ENCODE measurements around the gene CCBE1.

The CCBE1 gene

DNA sequence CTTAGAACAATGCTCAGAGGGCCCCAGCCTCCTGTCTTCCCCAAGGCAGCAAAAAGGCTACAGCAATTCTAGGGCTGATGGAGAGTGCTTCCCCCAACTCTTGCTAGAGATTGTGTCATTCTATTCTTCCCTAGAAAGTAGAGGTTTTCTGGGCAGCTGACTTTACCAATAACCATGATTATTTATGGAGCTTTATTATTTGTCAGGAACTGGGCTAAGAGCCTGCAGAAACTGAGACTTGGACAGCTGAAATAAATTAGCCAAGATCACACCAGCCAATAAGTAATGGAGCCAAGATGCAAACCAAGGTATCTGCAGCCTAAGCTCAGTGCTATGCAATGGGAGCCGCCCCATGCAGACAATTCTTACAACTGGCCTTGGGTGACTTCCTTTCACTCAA, 84.8 kb downstream of the CCBE1 start:
- no peak for DNase-seq

DNA sequence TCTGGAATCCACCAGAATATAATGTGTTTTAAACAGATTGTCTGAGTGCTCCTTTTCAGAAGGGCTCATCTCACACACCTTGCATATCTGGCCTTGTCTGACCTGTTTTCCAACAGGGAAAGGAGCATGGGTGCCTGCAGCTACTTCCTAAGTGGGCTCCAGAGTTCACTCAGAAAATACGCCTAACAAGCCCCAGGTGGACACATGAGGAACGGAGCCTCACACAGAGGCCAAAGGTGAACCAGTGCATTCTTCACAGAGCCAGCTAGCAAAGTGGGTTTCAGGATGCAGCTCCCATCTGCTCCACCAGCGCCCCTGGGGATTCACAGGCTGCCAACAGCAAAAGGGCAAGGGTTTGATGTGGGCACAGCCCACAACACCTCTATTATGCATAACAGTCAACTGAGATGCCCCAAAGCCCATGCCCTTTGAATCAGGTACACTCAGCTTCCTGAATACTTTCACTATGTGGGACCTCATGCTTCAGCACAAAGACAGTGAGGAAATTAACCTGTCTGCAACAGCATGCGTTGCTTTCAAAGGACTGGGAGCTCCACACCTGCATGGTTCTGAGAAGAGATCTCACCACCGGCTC, 86.6 kb downstream of the CCBE1 start:
- DNase-seq: no peak

DNA sequence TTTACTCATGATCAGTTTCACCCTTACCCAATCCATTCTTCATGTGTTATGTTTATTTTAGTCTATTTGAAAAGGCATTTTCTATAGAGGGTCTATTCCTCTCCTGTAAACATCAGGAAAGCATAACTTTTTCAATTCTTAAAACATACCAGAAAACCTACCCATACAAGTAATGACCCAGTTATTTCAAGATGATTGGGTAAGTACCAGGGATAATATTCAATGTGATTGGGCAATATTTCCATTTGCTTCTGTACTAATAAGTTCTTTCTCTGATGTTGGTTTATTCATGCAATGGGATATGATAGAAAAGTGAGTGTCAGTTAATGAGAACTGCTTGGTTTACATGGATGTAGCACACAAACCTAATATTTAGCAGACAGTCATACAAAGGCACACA, 87.6 kb downstream of the CCBE1 start:
- DNase-seq: no peak

GRCh38 chr18:59607471-59607870, 89.8 kb downstream of the CCBE1 start:
- DNase-seq: no peak

- no peak for DNase-seq
Observed at GRCh38 chr18:59607078-59607379, 90.2 kb downstream of the CCBE1 start.

DNA sequence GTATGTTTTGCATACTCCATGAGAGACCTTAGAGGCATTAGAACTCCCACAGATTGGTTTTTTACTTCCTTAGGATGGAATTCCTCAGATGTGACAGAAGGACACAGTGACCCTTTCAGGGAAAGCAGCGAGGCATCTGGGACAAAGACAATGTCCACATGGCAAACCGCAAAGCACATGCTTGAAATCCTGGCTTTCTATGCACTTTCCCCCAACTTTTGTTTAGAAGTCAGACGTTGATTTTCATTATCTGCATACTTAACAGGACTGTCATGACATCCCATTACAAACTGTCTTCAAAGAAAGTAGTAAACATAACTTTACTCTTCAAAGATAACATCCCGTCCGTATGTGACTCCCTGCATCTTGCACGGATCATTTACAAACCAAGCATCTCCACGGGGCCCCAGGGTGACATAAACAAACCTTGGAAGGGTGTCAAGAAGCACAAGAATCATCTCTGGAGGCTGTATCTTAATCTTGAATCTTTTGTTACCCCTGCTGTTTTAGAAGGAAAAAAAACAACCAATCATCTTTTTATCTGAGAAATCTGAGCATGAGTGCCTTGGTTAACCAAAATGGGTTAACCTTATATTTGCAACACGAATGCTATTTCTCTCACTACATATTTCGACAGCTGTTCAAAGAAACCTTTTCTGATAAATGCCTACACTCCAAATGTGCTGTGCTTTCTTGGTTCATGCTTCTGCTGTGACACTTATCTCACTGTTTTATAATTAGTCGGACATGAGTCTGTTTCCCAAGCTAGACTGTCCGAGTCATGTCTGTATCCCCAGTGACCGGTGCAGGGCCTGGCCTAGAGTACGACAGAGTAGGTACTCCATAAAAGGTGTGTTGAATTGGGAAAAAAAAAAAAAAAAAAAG, 90.8 kb downstream of the CCBE1 start:
- DNase-seq: no peak

DNA sequence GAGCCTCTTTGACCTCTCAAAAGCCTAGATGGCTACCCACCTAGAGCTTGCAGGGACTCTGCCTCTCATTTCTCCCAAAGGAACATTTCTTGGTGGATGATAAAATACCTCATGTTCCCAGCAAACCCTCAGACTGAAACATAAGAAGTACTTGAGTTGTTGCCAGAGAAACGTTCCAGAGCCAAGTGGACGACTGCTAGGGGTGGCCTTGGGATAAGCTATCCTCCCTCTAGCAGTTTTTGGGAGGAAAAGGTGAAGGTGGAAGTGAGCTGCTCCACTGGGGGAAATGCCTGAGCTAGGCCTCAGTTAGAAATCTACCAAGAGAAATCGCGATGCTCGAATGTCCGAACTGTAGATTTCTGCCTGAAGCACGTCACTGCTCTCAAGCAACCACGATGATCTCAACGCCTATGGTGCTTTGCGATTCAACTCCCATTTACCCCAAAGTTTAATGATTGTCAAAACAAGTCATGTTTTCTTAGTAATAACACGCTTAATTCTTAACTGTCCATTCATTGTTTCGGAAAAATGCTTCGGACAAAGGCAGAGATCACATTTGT, 91.5 kb downstream of the CCBE1 start:
- no peak for DNase-seq

- DNase-seq: no peak
Observed at GRCh38 chr18:59604877-59605276, 92.3 kb downstream of the CCBE1 start.

- DNase-seq: no peak
Observed at GRCh38 chr18:59597049-59597448, 100.2 kb downstream of the CCBE1 start.

DNA sequence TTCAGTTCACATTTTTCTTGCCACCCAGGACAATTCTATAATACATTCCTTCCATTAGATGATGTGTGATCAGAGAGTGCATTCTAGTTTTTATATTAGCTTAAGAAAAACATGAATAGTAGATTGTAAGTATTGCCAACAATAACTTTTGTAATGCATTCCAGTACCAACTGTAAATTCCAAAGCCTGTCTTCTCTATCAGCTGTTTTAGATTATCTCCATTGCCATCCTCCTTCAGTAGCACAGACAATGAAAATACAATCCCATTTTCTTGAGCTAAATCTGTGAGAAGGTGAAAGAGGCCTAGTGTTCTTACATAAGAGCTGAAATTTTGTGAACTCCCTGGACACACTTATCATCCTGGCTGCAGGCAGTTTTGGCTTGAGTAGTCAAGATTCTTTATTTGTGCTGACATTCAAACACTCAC, 103.9 kb downstream of the CCBE1 start:
- no peak for DNase-seq

DNA sequence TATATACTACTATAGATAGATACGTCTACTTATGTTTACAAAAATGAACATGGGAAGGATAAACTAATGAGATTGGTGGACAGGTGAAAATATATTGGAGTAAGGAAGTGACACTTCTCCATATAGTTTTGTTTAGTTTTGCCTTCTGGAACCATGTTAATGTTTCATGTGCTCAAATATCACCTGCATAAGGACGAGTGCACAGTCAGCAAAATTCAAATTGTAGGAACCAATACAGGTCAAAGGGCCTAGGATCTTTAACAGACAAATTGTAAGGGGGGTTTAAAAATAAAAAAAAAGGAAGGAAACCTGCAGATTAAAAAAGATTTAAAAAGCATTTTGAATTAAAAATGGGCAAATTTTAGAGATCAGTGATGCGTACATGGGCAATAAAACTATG, 104.6 kb downstream of the CCBE1 start:
- DNase-seq: no peak

GRCh38 chr18:59582395-59582794, 114.8 kb downstream of the CCBE1 start:
- DNase-seq: no peak

DNA sequence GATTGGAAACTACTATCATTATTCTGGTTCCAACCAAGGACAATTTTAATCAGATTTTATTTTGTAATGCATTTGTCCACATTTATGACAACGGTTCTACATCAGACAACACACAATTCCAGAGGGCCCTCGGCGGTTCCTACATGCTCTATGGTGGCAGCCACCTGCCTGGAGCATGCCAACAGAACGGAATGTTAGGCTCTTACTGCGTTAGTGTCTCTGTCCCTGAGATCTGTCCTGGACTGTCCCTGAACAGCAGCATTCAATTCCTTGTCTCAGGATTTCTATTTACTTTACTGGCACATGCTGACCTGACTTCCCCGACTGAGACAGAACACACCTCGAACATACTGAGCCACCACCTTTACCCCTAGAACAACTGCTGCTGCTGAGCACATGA, 117.7 kb downstream of the CCBE1 start:
- no peak for DNase-seq

GRCh38 chr18:59577386-59577655, 119.9 kb downstream of the CCBE1 start:
- DNase-seq: no peak

- DNase-seq: no peak
Observed at GRCh38 chr18:59576541-59577385, 120.5 kb downstream of the CCBE1 start.

DNA sequence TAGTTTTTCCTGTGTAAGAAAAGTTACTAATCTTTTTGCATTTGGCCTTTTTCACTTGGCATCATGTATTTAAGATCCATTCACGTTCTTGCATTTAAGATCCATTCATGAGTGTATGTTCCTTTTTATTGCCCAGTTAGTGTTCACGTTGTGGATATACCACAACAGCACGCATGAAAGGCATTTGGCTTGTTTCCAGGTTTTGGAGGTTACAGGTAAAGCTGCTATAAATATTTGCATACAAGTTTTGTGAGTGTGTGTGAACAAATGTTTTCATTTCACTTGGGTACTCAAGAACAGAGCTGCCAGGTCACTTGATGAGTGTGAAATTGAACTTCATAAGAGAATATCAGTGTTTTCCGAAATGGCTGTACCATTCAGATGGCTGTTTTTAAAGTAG, 121.2 kb downstream of the CCBE1 start:
- no peak for DNase-seq

- no peak for DNase-seq
Observed at GRCh38 chr18:59573962-59574361, 123.3 kb downstream of the CCBE1 start.

DNA sequence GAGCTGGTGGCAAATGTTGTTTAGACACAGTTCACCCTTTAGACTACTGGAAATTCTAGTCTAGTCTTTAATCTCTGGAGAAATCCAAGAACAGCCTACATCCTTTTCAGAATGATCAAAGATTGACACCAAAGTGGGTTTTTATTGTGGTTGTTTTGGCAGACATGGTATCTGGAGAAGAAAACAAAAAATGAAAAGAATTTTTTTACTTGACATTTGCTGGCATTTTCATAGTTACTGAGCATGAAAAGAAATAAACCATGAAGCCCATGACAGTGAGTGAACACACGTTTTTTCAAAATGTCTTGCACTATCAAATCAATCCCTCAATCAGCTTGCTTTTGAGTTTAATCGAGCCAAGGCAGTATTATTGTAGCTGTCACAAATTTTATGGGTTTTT, 125.3 kb downstream of the CCBE1 start:
- DNase-seq: no peak

GRCh38 chr18:59570796-59571195, 126.4 kb downstream of the CCBE1 start:
- no peak for DNase-seq

DNA sequence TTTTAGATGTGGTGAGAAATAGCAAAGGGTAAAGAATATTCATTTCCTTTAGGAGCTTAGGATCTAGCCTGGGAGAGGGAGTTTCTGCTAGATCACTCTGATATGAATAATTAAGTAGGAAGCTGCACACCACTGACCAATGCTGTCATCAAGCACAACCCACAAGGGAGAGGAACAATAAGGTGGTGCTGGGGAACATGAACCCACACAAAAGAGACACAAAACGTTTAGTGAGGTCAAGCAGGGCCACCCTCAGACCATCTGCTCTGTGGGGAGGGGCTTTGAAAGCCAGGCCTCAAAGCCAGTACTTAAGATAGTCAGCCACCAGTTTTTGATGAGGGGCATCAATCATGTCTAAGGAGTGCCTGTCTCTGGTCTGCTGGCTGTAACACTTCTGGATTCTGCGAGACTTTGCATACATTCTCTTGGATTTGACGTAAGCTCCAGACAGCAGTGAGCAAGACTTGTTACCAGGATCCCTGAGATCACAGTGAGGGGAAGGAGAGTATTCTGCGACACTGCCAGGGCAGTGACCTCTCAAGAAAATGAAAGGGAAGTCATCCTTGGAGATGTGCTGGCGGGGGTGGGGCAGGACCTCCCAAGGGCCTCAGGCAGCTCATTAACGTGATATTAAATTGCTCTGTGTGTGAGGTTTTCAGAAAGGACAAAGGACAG, 127.0 kb downstream of the CCBE1 start:
- DNase-seq: no peak

GRCh38 chr18:59569390-59569791, 127.8 kb downstream of the CCBE1 start:
- DNase-seq: no peak

DNA sequence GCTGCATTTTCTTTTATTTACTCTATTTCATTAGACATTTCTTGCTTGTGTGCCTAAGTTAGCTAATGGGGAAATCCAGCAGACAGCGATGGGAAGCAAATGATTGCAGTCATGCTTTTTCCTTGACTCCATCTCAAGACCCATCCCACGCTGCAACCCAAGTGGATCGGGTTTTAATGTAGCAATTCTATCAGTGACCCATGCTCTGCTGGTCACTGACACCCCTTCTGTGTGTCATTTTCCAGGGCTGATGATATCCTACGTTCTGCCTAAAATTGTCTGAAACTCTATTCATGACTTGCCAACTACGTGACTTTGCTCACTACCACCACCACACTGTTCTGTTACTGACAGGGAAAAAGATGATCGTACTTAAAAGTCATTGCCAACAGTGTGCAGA, 129.8 kb downstream of the CCBE1 start:
- DNase-seq: no peak

DNA sequence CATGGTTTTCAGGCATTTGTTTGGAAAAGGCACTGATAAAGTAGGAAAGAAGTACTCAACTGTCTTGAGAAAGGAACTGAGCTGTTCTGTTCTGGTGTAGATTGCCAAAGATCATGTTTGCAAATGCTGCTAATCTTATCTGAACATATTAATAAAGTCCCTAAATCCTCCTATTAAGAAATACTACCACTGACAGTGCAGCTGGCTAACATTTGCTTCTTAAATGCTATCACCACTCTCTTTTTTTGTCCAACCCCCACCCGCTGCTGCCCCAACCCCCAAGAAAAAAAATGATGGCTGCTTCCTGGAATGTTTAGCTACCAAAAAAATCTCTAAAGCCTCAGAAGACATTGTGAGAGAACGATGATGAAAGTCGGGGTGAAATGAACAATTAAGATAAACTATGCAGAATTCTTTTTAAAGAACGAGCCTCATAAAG, 130.7 kb downstream of the CCBE1 start:
- no peak for DNase-seq

Measured in NCI-H1436 treated with DMSO at 0.1 percent for 48 hours (cell line).